Measurements from ENCODE around the gene NXPH2.

DNA sequence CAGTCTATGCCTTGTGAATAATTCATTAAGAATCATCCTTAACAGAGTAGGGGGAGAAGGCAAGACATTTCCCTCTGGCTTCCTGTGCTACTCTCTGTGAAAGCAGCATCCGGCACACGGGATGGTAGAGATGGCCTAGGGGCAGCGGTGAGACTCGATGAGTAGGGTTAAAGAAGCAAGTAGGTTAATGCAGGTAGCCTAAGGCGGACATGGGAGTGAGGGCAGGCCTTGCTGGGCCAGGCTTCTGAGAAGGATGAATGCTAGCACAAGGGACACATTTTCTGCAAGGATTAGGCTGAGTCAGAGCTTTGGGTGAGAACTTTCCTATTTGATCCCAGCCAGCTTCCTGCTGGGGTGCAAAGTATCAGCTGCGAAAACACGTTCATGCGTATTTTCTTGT, 80.8 kb downstream of the NXPH2 start:
- TF ChIP-seq POLR2A (IDR thresholded peaks at IDR 0.05): no peak
- TF ChIP-seq, protein P1, sequence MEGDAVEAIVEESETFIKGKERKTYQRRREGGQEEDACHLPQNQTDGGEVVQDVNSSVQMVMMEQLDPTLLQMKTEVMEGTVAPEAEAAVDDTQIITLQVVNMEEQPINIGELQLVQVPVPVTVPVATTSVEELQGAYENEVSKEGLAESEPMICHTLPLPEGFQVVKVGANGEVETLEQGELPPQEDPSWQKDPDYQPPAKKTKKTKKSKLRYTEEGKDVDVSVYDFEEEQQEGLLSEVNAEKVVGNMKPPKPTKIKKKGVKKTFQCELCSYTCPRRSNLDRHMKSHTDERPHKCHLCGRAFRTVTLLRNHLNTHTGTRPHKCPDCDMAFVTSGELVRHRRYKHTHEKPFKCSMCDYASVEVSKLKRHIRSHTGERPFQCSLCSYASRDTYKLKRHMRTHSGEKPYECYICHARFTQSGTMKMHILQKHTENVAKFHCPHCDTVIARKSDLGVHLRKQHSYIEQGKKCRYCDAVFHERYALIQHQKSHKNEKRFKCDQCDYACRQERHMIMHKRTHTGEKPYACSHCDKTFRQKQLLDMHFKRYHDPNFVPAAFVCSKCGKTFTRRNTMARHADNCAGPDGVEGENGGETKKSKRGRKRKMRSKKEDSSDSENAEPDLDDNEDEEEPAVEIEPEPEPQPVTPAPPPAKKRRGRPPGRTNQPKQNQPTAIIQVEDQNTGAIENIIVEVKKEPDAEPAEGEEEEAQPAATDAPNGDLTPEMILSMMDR (IDR thresholded peaks at IDR 0.05): no peak

Data from ovary (tissue), 3 donors.